ENCODE data around the gene RNF207.

The RNF207 gene

DNA sequence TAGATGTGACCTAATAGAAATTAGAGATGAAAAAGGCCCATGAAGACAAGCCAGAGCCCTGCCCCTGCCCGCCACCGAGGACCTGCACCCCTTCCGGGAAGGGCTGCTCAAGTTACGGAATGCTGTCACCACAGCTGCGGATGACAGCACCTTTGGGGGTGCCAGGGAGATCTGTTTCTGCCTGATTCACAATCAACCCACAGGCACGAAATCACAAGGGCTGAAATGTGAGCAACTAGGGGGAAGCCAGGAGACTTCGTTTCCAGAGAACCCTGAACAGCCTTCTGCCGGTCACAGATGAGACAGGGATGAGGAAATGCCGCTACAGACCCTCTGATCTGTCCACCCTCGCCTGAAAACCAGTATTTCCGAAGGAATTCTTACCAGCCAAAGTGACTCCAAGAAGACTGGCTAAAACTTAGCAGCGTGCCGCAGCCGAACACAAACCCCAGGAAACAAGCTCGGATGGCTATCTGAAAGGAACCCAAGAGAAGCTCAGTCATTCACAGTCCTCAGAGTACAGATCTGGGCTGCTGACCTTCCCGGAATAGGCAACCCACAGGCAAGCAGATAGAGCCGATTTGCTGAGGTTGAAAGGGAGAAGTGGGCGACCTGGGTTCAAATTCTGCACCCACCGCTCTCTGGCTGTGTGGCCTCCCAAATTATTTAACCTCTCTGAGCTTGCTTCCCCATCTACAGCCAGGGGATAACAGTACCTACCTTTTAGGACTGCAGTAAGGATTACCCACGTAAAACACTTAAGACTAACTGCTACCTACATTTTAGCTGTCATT lies 28.8 kb downstream of the RNF207 start:
- peak; percentile 10 for DNase-seq (ENCODE audit: low read depth, low spot score)
- H3K4me3 ChIP-seq (ENCODE audit: low read depth, low read length) = peak overlapping the region; percentile 83
- TF ChIP-seq, protein P1, sequence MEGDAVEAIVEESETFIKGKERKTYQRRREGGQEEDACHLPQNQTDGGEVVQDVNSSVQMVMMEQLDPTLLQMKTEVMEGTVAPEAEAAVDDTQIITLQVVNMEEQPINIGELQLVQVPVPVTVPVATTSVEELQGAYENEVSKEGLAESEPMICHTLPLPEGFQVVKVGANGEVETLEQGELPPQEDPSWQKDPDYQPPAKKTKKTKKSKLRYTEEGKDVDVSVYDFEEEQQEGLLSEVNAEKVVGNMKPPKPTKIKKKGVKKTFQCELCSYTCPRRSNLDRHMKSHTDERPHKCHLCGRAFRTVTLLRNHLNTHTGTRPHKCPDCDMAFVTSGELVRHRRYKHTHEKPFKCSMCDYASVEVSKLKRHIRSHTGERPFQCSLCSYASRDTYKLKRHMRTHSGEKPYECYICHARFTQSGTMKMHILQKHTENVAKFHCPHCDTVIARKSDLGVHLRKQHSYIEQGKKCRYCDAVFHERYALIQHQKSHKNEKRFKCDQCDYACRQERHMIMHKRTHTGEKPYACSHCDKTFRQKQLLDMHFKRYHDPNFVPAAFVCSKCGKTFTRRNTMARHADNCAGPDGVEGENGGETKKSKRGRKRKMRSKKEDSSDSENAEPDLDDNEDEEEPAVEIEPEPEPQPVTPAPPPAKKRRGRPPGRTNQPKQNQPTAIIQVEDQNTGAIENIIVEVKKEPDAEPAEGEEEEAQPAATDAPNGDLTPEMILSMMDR (IDR thresholded peaks at IDR 0.05; ENCODE audit: low read depth, low read length) = no peak
- in situ Hi-C loops (cut with HindIII; ENCODE audit: low sequenced_read_pairs) = no loop called here

DNA sequence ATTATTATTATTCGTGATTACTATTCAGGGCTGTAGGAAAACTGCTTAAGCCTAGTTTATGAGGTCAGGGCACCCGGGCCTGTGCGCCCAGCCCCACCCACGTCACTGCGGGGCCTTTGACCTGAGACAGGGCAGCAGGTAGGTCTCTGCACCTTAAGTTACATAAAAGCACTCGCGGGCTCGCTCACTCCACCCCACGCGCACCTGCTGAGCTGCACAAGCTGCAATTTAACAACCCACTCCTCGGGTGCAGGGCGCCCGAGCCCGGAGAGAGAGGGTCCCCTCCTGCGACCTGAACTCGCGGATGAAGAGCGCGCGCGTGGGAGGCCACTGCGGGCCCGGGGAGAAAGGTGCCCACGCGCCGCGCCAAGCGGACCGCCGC lies 29.4 kb downstream of the RNF207 start:
- in situ Hi-C loops (cut with HindIII; ENCODE audit: low sequenced_read_pairs) = no loop called here
- TF ChIP-seq, protein P1 (IDR thresholded peaks at IDR 0.05; ENCODE audit: low read depth, low read length) = no peak
- DNase-seq (ENCODE audit: low read depth, low spot score) = no peak
- H3K4me3 ChIP-seq (ENCODE audit: low read depth, low read length) = peak overlapping the region; percentile 83

DNA sequence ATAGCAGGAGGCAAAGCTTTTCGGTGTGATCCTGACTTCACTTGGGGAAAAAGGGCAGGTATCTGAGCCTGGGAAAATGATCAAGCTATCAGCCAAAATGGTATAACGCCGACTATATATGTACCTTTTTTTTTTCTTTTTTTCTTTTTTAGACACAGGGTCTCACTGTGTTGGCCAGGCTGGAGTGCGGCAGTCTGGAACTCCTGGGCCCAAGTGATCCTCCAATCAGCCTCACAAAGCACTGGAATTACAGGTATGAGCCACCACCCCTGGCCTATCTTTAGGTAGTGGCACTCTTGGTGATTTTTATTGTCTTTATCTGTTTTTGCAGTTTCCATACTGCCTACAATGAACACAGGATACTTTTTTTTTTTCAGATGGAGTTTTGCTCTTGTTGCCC lies 31.2 kb downstream of the RNF207 start:
- TF ChIP-seq, protein P1 (IDR thresholded peaks at IDR 0.05; ENCODE audit: low read depth, low read length) = no peak
- DNase-seq (ENCODE audit: low read depth, low spot score) = no peak
- H3K4me3 ChIP-seq (ENCODE audit: low read depth, low read length) = no peak overlapping the region
- in situ Hi-C loops (cut with HindIII; ENCODE audit: low sequenced_read_pairs) = no loop called here

DNA sequence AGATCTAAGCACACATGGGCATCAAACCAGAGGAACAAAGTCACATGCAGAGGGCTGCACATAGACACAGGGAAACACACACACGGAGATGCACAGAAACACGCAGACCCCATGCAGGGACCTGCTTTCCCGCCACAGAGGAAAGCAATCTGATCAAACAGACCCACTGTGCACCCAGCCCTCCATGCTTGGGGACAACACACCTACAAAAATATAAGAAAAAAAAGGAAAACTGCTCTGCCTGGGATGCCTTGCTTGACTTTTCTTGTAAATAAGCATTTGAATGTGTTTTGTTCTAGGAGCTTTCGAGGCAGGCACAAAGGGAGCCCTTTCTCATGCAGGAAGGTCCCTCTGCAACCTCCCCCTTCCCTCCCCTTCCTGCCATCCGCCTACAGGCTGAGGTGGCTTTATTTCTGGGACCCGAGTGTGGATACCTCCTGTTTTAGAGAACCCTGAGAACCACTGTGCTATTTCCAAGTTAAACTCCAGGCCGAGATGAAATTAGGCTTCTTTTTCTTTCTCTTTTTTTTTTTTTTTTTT lies 33.4 kb downstream of the RNF207 start:
- TF ChIP-seq, protein P1 (IDR thresholded peaks at IDR 0.05; ENCODE audit: low read depth, low read length) = no peak
- H3K4me3 ChIP-seq (ENCODE audit: low read depth, low read length) = no peak overlapping the region
- no peak for DNase-seq (ENCODE audit: low read depth, low spot score)
- in situ Hi-C loops (cut with HindIII; ENCODE audit: low sequenced_read_pairs) = no loop called here

DNA sequence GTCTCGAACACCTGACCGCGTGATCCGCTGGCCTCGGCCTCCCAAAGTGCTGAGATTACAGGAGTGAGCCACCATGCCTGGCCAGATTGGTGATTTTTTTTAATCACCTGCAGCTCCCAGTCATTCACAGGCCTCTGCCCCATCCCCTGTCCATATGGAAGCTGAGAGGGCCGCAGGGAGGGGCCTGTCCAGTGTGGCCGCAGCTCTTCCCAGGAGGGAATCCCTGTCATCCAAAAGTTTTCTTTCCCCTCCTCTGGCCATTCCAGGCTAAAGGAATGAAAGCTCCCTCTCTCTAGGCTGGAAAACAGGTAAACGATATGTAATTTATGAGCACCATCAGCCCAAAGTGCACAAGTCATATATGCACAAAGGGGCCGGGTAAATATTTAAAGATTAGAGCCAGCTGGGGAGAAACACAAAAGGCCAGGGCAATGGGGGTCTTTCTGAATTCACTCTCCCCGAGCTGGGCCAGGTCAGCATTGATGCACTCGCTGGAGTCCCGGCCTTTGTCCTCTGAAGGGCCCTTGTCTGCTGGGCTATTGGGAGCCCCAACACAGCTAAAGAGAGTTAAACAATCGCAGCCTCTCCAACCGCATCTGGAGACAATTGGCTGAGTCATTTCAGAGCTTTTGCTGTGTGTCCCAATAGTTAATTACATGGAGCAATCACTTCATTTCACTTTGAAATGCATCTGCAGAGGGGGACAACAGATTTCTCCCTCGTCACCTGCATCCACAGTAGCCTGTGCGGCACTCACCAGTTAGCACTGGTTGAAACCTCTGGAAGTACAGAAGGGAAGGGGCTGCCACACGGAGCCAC lies 34.2 kb downstream of the RNF207 start:
- in situ Hi-C loops (cut with HindIII; ENCODE audit: low sequenced_read_pairs) = no loop called here
- TF ChIP-seq, protein P1 (IDR thresholded peaks at IDR 0.05; ENCODE audit: low read depth, low read length) = no peak
- DNase-seq (ENCODE audit: low read depth, low spot score) = no peak
- H3K4me3 ChIP-seq (ENCODE audit: low read depth, low read length) = no peak overlapping the region

DNA sequence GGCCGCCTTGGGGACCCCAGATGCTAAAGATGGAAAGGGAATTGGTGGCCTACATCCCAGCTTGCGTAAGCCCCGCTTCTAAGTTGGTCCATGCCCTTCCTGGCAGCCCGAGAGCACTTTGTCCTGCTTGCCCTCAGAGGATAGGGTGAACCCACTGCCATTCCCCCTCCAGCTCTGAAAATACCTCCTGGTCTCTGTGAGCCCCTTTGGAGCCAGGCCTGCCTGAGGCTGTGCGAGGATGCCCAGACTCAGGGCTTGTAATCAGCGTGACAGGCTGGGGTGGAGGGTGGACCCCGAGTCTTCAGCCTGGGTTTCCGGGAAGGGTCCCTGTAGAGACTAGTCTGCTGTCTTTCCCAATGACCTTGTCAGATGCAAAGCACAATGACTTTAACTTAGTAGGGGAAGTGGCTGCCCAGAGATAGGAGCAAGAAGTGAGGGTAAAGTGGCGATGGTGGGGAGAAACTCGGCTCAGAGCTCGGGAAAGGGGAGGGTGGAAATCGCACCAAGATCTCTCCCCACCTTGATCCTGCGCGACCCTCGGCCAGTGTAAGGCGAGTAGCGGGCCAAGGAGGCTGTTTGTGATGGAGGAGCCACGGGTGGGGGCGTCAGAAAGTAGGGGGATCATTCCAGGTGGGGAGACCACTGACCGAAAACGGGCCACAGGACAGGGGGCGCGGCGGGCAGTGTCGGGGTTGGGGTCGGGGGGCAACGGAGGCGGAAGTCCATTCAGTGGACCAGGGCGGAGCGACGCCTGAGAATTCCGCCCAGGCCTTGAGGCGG lies 35.4 kb downstream of the RNF207 start:
- in situ Hi-C loops (cut with HindIII; ENCODE audit: low sequenced_read_pairs) = no loop called here
- TF ChIP-seq, protein P1 (IDR thresholded peaks at IDR 0.05; ENCODE audit: low read depth, low read length) = no peak
- no peak for DNase-seq (ENCODE audit: low read depth, low spot score)
- no peak overlapping the region for H3K4me3 ChIP-seq (ENCODE audit: low read depth, low read length)
